HepG2 (cell line): ENCODE data around the gene ADAMTS12. TPM values are rescaled to one million over a fixed set of nuclear protein-coding genes. Genes with fewer than 3 reads are reported as not detected.

Source experiments
- ATAC-seq: fragments of 200-7000 bp; cut with Tn5 transposase; 3 replicates; pipeline ENCODE4 v1.9.1; 2020; ENCODE audit warnings: mild to moderate bottlenecking, moderate library complexity
- BruUV-seq: library from RNA; stranded (reverse); fragments of 400-500 nt; replicated peaks from 2 replicates; lab custom pipeline; 2021; lab: Mats Ljungman, UMichigan
- CTCF ChIA-PET: fragments of 300-600 bp; formaldehyde crosslinking; extraction: SDS; loops from one replicate; lab custom pipeline; 2021; ENCODE audit warnings: low total read pairs, inconsistent platforms, low intra/inter-chr PET ratio; lab: Yijun Ruan, JAX
- POLR2A ChIA-PET: fragments of 350-600 bp; sonication (Branson Sonifier 250); formaldehyde crosslinking; loops from one replicate; lab custom pipeline; 2020; ENCODE audit warnings: antibody characterized with exemption, inconsistent platforms; lab: Yijun Ruan, JAX
- DNase-seq: peaks from one replicate; pipeline ENCODE4 v3.0.0-alpha.2; 2015; ENCODE audit warnings: low spot score
- FAIRE-seq: peaks from 3 replicates; lab custom pipeline; 2011; peaks lifted over from hg19 to GRCh38; lab: Jason Lieb, UNC
- H2AFZ ChIP-seq: one replicate; pipeline ENCODE4 v1.6.1; 2011; ENCODE audit warnings: low read length, inconsistent platforms
- H3K27ac ChIP-seq: fragments of 300-600 bp; 3 replicates; pipeline ENCODE4 v1.8.0; 2011; ENCODE audit warnings: mixed run types, mild to moderate bottlenecking, mixed read lengths, low read length, inconsistent platforms; ENCODE audit not compliant: insufficient read depth; ENCODE audit errors: extremely low read length
- H3K27me3 ChIP-seq, 2 experiments: fragments of 200-600 bp in 1 of 2; 2 replicates in 1 of 2; 3 replicates in 1 of 2; pipeline versions ENCODE4 v1.6.0 to v1.8.0; 2011; ENCODE audit warnings: low read length in 2 of 2, mild to moderate bottlenecking in 2 of 2, moderate library complexity in 2 of 2, inconsistent platforms in 1 of 2; ENCODE audit not compliant: insufficient read depth in 2 of 2, control insufficient read depth in 1 of 2
- H3K36me3 ChIP-seq, 2 experiments: fragments of 200-600 bp in 1 of 2; replicated peaks in 1 of 2; 2 replicates in 1 of 2; 3 replicates in 1 of 2; pipeline versions ENCODE4 v1.5.1 to v1.8.0; 2011; ENCODE audit warnings: low read length in 2 of 2, inconsistent platforms in 1 of 2; ENCODE audit not compliant: insufficient read depth in 2 of 2, control insufficient read depth in 1 of 2
- H3K4me1 ChIP-seq: 2 replicates; pipeline ENCODE4 v1.5.1; 2012; ENCODE audit warnings: low read length, inconsistent platforms; ENCODE audit not compliant: insufficient read depth
- H3K4me2 ChIP-seq: 2 replicates; pipeline ENCODE4 v1.6.0; 2011; ENCODE audit warnings: low read depth, low read length, inconsistent platforms
- H3K4me3 ChIP-seq, 3 experiments: fragments of 200-600 bp in 1 of 3; sonication (generic), shearing (Covaris generic) in 1 of 3; replicated peaks in 1 of 3; 2 replicates each; pipeline ENCODE4 v1.5.1; 2011 to 2016; ENCODE audit warnings: low read length in 3 of 3, inconsistent platforms in 2 of 3, low read depth in 2 of 3, mild to moderate bottlenecking in 2 of 3, control low read depth in 1 of 3, mixed read lengths in 1 of 3; ENCODE audit not compliant: insufficient read depth in 1 of 3
- H3K79me2 ChIP-seq: one replicate; pipeline ENCODE4 v1.6.1; 2011; ENCODE audit warnings: low read length, inconsistent platforms; ENCODE audit not compliant: insufficient read depth
- H3K9ac ChIP-seq: 2 replicates; pipeline ENCODE4 v1.6.0; 2011; ENCODE audit warnings: mild to moderate bottlenecking, low read depth, low read length, inconsistent platforms; ENCODE audit not compliant: insufficient read depth
- H3K9me3 ChIP-seq: 2 replicates; pipeline ENCODE4 v1.5.1; 2012; ENCODE audit warnings: mild to moderate bottlenecking, low read length
- H4K20me1 ChIP-seq: 2 replicates; pipeline ENCODE4 v1.6.0; 2011; ENCODE audit warnings: inconsistent platforms, mild to moderate bottlenecking, low read length, moderate library complexity; ENCODE audit not compliant: insufficient read depth
- ARHGAP35 ChIP-seq: sonication (generic); formaldehyde crosslinking; IDR thresholded peaks from 2 replicates; pipeline ENCODE4 v1.9.0; 2022; ENCODE audit warnings: mild to moderate bottlenecking, inconsistent platforms, moderate library complexity, missing genetic modification reagents, borderline replicate concordance
- DR1 ChIP-seq: sonication (generic); formaldehyde crosslinking; IDR thresholded peaks from 2 replicates; pipeline ENCODE4 v1.8.0; 2021; ENCODE audit warnings: mild to moderate bottlenecking, missing genetic modification reagents, inconsistent platforms
- EHMT2 ChIP-seq: fragments of 200-600 bp; sonication (generic); IDR thresholded peaks from 2 replicates; pipeline ENCODE4 v1.7.0; 2017; ENCODE audit warnings: antibody characterized with exemption, low read depth, low read length, borderline replicate concordance
- FOXA3 ChIP-seq: IDR thresholded peaks from 2 replicates; pipeline ENCODE4 v1.6.1; 2016; ENCODE audit warnings: missing genetic modification reagents, missing compliant biosample characterization
- GATA4 ChIP-seq: sonication (generic); IDR thresholded peaks from 2 replicates; pipeline ENCODE4 v1.6.1; 2016; ENCODE audit warnings: antibody characterized with exemption, low read depth, borderline replicate concordance
- MXD4 ChIP-seq: IDR thresholded peaks from 2 replicates; pipeline ENCODE4 v1.6.1; 2016; ENCODE audit warnings: mild to moderate bottlenecking, missing biosample characterization, missing genetic modification reagents
- NCOR1 ChIP-seq: fragments of 200-600 bp; sonication (generic); IDR thresholded peaks from 2 replicates; pipeline ENCODE4 v1.7.0; 2017; ENCODE audit warnings: antibody characterized with exemption, low read length, borderline replicate concordance
- SRY ChIP-seq: sonication (generic); formaldehyde crosslinking; IDR thresholded peaks from 2 replicates; pipeline ENCODE4 v1.8.0; 2022; ENCODE audit warnings: mild to moderate bottlenecking, missing genetic modification reagents
- YEATS2 ChIP-seq: sonication (generic); formaldehyde crosslinking; IDR thresholded peaks from 2 replicates; pipeline ENCODE4 v1.4.0; 2020; ENCODE audit warnings: missing genetic modification reagents, borderline replicate concordance
- ZBTB8A ChIP-seq: sonication (generic); formaldehyde crosslinking; IDR thresholded peaks from 2 replicates; pipeline ENCODE4 v1.4.0; 2020; ENCODE audit warnings: mild to moderate bottlenecking, low read depth, missing genetic modification reagents, borderline replicate concordance
- ZFP62 ChIP-seq: sonication (generic); formaldehyde crosslinking; IDR thresholded peaks from 2 replicates; pipeline ENCODE4 v1.4.0; 2020; ENCODE audit warnings: missing genetic modification reagents
- ZNF256 ChIP-seq: sonication (generic); formaldehyde crosslinking; conservative IDR thresholded peaks from 2 replicates; pipeline ENCODE4 v1.4.0; 2020; ENCODE audit warnings: missing genetic modification reagents
- ZNF44 ChIP-seq: sonication (generic); formaldehyde crosslinking; IDR thresholded peaks from 2 replicates; pipeline ENCODE4 v1.5.1; 2020; ENCODE audit warnings: mild to moderate bottlenecking, missing genetic modification reagents
- ZNF547 ChIP-seq: sonication (generic); formaldehyde crosslinking; IDR thresholded peaks from 2 replicates; pipeline ENCODE4 v1.5.1; 2020; ENCODE audit warnings: mild to moderate bottlenecking, missing genetic modification reagents
- ZNF672 ChIP-seq: sonication (generic); formaldehyde crosslinking; IDR thresholded peaks from 2 replicates; pipeline ENCODE4 v1.8.1; 2022; ENCODE audit warnings: missing genetic modification reagents
- WGBS: methylation state at CpG from one replicate; pipeline ENCODE4 v1.1.6; 2017; ENCODE audit warnings: low lambda C conversion rate; 5-methylcytosine and 5-hydroxymethylcytosine counted together
- in situ Hi-C: cut with HindIII; loops from 2 replicates; pipeline ENCODE4 v1.10.0; 2017; ENCODE audit warnings: low pct_unique_long_range_greater_than_20kb; ENCODE audit not compliant: extremely low pct_ligation_motif_present
- intact Hi-C: fragments of 100-400 bp; cut with micrococcal nuclease; formaldehyde crosslinking; loops from one replicate; pipeline ENCODE4 v1.10.0; 2022; ENCODE audit not compliant: unreplicated experiment
- polyA plus RNA-seq, 8 experiments: library from polyadenylated mRNA; depleted of rRNA in 3 of 8; stranded (reverse) in 7 of 8; unstranded in 1 of 8; fragments of >200 nt; fragmentation: Illumina TruSeq in 4 of 8; extraction: Trizol in 4 of 8; gene quantifications; 2 replicates each; pipeline versions ENCODE4 v1.2.1 to v1.2.3, GENCODE V29; 2011 to 2016; ENCODE audit warnings: low read depth in 4 of 8, missing spikeins in 1 of 8, mixed read lengths in 1 of 8; ENCODE audit not compliant: insufficient read depth in 1 of 8
- total RNA-seq, 5 experiments: library from RNA; depleted of rRNA; stranded (reverse); fragments of >200 nt; fragmentation: Illumina TruSeq; extraction: Trizol; gene quantifications; 2 replicates each; pipeline ENCODE4 v1.2.3, GENCODE V29; 2016; ENCODE audit warnings: low read depth in 1 of 5
- TF ChIP-seq, protein P1 (sequence below): sonication (generic); formaldehyde crosslinking; IDR thresholded peaks from 2 replicates; pipeline ENCODE4 v1.4.0; 2020; ENCODE audit warnings: mild to moderate bottlenecking, low read depth, missing genetic modification reagents
- TF ChIP-seq, protein P2 (sequence below): sonication (generic); formaldehyde crosslinking; IDR thresholded peaks from 2 replicates; pipeline ENCODE4 v1.8.1; 2023; ENCODE audit warnings: mild to moderate bottlenecking, missing genetic modification reagents
- TF ChIP-seq, protein P3 (sequence below): sonication (generic); formaldehyde crosslinking; IDR thresholded peaks from 2 replicates; pipeline ENCODE4 v1.5.1; 2020; ENCODE audit warnings: mild to moderate bottlenecking, missing genetic modification reagents, borderline replicate concordance
- TF ChIP-seq, protein P4 (sequence below): sonication (generic); formaldehyde crosslinking; IDR thresholded peaks from 2 replicates; pipeline ENCODE4 v1.4.0; 2020; ENCODE audit warnings: mild to moderate bottlenecking, missing genetic modification reagents
- TF ChIP-seq, protein P5 (sequence below): sonication (generic); formaldehyde crosslinking; IDR thresholded peaks from 2 replicates; pipeline ENCODE4 v1.5.0; 2020; ENCODE audit warnings: mild to moderate bottlenecking, low read depth, missing genetic modification reagents, borderline replicate concordance

ADAMTS12 gene
- total and polyA plus RNA-seq, 2 of the 13 experiments (the other 11 are each of a cell fraction or from before 2014, with no cell fraction given) = 0.03 TPM; not detected in 1

DNA sequence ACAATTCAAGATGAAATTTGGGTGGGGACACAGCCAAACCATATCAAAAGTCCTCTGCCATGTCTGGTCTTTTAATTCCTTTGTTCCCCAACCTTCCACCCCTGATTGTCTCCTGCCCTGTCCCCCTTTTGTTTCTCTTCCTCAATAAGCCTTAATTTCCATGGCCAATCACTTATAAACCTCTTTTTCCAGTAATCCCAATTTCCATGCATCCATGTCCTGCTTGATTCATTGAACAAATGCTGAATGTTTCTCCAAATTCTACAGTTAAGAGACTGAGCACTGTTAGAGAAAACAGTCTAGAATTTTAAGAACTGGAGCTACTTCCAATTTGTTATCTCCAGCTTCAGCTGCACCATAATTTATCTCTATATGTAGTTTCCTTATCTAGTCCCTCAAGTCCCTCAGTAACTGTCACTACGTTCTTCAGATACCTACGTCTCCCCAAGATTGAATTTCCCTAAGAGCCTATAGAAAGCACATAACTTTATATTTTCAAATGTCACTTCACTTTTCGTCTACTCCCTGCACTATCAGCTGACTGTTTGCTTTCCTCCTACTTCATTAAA, 416.8 kb downstream of the ADAMTS12 start (continued):
- TF ChIP-seq ARHGAP35 (CRISPR knock-in tag) (no peak), YEATS2 (CRISPR knock-in tag) (no peak), SRY (no peak), FOXA3 (CRISPR knock-in tag) (no peak), ZNF44 (CRISPR knock-in tag) (no peak), EHMT2 (no peak), DR1 (CRISPR knock-in tag) (no peak)
- TF ChIP-seq, all 625 proteins: peak for 0

DNA sequence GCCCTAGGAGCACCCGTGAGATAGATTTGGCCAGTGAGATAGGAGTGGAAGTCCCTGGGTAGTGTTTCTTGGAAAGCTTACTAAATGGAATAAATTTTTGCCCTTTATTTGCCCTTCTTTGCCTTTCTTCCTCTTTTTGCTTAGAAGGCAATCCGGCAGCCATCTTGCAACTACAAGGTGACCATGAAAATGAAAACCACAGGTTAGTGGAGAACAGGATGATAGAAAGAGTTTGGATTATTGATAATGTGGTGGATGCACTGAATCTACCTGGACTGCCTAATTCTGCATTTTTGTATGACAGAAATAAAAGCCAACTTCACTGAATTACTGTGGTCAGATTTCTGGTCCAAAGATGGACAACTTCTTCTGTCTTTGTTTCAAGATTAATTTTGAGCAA, 417.8 kb downstream of the ADAMTS12 start:
- in situ Hi-C loops = no loop called here
- H2AFZ ChIP-seq = no peak overlapping the region
- no peak overlapping the region for H3K27ac ChIP-seq
- DNase-seq (no peak), FAIRE-seq (no peak), ATAC-seq (no peak)
- H3K27me3 ChIP-seq = no peaks in the 10 kb centered on the region
- no peaks in the 10 kb centered on the region for H4K20me1 ChIP-seq
- H3K36me3 ChIP-seq = peaks cover 3 to 32% of the 10 kb centered on the region in 2 experiments; a peak in 4 of 5 replicates
- ChIA-PET CTCF (no interaction called here), POLR2A (no interaction called here)
- H3K4me1 ChIP-seq = no peaks in the 10 kb centered on the region
- WGBS = 93% methylated on average over 2 of the region's 2 CpGs
- no TSS peak for BruUV-seq
- no peaks in the 10 kb centered on the region for H3K79me2 ChIP-seq
- no peak overlapping the region for H3K4me3 ChIP-seq
- H3K4me2 ChIP-seq = no peak overlapping the region
- no peak overlapping the region for H3K9ac ChIP-seq
- H3K9me3 ChIP-seq = no peaks in the 10 kb centered on the region
- intact Hi-C loops = no loop called here
- TF ChIP-seq, protein P1, sequence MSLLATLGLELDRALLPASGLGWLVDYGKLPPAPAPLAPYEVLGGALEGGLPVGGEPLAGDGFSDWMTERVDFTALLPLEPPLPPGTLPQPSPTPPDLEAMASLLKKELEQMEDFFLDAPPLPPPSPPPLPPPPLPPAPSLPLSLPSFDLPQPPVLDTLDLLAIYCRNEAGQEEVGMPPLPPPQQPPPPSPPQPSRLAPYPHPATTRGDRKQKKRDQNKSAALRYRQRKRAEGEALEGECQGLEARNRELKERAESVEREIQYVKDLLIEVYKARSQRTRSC (CRISPR knock-in tag) = no peak
- TF ChIP-seq ZBTB8A (CRISPR knock-in tag) (no peak), ZFP62 (CRISPR knock-in tag) (no peak), MXD4 (CRISPR knock-in tag) (no peak), GATA4 (no peak), ZNF256 (CRISPR knock-in tag) (no peak), ZNF672 (CRISPR knock-in tag) (no peak), NCOR1 (no peak), ZNF547 (CRISPR knock-in tag) (no peak)
- TF ChIP-seq, protein P2, sequence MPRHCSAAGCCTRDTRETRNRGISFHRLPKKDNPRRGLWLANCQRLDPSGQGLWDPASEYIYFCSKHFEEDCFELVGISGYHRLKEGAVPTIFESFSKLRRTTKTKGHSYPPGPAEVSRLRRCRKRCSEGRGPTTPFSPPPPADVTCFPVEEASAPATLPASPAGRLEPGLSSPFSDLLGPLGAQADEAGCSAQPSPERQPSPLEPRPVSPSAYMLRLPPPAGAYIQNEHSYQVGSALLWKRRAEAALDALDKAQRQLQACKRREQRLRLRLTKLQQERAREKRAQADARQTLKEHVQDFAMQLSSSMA = no peak
- TF ChIP-seq, protein P3, sequence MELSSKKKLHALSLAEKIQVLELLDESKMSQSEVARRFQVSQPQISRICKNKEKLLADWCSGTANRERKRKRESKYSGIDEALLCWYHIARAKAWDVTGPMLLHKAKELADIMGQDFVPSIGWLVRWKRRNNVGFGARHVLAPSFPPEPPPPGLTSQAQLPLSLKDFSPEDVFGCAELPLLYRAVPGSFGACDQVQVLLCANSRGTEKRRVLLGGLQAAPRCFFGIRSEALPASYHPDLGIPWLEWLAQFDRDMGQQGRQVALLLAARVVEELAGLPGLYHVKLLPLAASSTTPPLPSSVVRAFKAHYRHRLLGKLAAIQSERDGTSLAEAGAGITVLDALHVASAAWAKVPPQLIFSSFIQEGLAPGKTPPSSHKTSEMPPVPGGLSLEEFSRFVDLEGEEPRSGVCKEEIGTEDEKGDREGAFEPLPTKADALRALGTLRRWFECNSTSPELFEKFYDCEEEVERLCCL (CRISPR knock-in tag) = no peak
- TF ChIP-seq, protein P4, sequence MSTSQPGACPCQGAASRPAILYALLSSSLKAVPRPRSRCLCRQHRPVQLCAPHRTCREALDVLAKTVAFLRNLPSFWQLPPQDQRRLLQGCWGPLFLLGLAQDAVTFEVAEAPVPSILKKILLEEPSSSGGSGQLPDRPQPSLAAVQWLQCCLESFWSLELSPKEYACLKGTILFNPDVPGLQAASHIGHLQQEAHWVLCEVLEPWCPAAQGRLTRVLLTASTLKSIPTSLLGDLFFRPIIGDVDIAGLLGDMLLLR (CRISPR knock-in tag) = no peak
- TF ChIP-seq, protein P5, sequence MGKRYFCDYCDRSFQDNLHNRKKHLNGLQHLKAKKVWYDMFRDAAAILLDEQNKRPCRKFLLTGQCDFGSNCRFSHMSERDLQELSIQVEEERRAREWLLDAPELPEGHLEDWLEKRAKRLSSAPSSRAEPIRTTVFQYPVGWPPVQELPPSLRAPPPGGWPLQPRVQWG = no peak
